SIG-M5 (cell line): ENCODE results near the gene TLE7.

Source experiments
- DNase-seq: peaks from one replicate; lab custom pipeline; 2025; lab: John Stamatoyannopoulos, UW

Gene TLE7

DNA sequence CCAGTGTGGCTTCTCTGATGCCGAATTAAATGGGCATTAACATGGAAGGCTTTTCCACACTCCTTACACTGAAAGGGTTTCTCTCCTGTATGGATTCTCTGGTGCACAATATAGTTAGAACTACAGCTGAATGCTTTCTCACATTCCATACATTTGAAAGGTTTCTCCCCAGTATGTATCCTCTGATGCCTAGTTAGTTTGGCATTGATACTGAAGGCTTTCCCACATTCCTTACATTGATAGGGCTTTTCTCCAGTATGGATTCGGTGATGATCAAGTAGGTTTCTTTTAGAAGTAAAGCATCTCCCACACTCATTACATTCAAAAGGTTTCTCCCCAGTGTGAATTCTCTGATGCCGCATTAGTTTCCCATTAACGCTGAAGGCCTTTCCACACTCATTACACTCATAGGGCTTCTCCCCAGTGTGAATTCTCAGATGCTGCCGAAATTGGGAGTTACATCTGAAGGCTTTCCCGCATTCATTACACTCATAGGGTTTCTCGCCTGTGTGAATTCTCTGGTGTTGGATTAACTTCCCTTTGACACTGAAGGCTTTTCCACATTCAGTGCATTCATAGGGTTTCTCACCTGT is 6.5 kb upstream of the TLE7 start:
- no peak for DNase-seq

DNA sequence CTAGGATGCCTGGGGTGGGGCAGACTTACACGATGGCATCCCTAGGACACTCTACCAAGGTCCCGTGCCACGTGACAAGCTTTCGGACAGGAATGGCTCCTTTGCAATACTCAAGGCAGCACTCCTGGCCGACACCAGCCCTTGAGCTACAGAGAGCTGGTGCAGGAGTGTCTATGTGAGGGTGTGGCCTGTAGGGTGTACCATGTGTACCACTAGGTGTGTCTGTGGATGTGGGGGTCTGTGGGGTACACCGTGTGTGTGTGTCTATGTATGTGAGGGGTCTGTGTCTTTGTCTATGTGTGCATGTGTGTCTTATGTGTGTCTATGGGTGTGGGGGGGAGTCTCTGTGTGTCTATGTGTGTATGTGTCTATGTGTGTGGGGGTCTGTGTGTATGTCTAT is 1.9 kb upstream of the TLE7 start:
- DNase-seq, result no peak

DNA sequence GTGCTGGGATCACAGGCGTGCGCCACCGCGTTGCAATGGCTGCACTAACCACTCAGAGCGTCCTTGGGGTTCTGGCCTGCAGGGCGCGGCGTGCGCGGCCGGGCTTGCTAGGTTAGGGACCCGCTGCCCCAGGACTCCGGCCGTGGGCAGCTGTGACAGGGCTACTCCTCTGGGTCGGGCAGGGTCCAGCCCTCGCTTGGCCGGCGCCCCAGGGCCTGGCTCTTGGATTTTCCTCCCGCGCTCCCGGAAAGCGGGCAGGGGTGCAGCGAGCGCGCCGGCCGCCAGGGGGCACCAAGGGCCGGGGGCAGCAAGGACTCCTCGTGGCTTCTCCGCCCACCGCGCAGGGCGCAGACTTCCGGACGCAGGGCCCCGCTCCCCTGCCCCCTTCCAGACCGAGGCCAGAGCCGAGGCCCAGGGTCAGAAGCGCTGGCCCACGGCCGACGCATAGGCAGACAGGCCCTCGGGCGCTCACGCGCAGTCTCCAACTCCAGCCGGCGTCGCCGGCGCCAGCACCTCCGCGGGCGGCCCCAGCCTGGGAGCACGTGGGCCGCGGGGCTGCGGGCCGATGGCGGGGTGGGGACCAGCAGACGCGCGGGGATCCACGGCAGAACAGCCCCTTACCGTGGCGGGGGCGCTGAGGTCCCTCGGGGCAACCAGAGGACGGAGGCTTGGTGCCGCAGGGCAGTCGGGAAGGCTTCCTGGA is 355 bp downstream of the TLE7 start:
- no peak for DNase-seq

DNA sequence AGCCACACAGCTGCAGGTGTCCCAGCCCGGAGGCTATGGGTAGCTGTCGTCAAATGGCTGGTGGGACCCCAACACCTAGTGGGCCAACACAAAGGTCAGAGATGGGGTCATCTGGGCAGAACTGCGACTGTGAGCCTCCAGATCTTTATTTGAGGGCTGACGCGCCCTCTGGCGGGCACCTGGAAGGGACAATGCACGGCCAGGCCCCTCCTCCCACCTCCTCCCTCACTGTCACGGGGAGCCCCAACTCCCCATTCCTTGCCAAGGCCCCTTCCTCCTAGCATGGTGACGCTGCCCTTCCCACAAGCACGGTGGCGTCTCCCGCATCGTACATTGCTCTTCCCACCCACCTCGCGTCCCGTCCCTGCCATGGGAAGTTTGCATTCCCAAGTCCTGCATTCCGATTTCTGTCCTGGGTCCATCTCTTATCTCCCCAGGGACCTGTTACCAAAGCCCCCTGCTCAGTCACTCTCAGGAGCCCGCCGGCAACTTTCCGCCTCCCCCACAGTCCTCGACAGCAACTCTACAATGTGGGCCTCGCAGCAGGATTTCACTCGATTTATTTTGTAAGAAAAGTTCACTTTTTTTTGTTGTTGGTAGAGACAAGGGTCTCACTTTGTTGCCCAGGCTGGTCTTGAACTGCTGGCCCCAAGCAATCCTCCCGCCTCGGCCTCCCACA is 1.0 kb downstream of the TLE7 start:
- DNase-seq, result no peak

DNA sequence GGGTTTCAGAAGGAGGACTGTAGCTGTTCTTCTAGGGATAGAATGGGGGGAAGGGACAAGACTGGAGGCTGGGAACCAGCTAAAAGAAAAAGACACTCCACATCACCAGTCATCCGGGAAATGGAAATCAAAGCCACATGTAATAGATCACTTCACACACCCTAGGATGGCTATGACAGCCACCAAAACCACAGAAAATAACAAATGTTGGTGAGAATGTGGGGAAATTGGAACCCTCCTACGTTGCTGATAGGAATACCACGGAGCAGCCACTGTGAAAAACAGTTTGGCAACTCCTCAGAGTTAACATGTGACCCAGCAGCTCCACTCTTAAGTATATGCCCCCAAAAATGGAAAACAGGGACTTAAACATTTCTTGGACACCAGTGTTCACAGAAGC is 2.3 kb downstream of the TLE7 start:
- DNase-seq, result no peak

DNA sequence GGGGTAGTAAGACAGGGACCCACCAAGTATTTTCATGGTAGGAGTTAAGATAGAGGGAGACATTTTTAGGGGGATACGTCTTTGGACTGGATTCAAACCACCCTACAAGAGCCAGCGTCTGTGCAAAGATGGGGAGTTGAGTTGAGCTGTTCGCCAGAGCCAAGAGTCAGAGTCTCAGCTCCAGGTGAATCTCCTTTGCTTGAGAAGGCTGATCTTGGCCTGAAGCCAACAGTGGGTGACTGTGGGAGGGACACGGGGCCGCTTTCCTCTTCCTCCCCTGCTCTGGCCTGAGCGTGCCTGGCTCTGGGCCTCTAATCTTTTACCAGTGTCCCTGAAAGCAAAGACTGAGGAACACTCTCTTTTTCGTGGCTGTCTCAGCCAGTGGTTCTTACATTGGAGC is 5.4 kb downstream of the TLE7 start:
- no peak for DNase-seq

DNA sequence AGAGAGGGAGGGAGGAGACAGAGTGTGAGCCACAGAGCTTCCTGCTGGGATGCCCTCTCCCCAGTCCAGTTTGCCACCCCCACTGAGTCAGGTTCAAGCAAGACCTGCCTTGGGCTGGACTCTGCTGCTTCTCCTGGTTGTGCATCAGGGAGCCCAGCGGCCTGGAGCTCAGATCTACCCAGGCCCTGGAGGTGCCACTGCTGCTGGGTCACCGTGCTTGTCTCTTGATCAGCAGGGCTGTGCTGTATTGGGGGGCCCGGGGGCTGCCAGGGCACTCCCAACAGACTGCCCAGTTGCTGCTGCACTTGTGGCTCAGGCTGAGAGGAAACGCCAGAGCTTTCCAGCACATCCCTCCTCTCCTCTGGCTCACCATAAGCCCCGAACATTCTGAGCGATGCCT is 8.9 kb downstream of the TLE7 start:
- DNase-seq, result no peak

DNA sequence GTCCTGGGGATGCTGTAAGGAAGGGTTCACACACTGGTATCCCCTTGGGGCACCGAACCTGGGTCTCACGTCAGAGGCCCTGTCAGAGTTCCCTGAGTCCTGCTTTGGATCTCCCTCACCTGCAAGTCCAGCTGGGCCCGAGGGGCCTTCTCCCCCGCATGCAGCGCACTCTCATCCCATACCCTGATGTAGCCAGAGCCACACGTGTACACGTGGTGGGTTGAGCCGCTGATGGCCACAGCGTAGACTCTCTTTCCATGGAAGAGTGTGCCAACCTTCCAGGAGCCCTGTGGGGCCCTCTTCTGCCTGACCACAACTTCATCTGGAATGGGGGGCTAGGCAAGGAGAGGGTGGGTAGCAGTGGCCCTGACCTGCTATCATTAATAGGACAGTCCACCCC is 9.9 kb downstream of the TLE7 start:
- no peak for DNase-seq

DNA sequence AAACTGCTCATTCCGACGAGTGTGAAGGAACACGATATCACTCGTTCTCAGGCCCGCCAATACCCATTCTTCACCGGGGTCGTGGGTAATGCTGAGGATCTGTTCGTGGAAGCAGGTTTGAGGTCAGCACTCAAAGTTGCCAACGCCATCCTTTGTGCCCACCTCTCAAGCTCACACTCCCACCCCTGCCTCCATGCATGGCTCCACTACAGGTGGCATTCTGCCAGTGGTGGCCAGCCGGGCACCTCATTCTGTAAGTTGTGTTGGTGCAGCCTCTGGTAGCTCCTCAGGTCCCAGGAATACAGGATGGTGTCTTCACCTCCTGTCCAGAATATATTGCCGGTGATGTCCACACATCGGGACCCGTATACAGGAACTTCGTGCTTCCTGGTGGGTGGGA is 10.7 kb downstream of the TLE7 start:
- no peak for DNase-seq

DNA sequence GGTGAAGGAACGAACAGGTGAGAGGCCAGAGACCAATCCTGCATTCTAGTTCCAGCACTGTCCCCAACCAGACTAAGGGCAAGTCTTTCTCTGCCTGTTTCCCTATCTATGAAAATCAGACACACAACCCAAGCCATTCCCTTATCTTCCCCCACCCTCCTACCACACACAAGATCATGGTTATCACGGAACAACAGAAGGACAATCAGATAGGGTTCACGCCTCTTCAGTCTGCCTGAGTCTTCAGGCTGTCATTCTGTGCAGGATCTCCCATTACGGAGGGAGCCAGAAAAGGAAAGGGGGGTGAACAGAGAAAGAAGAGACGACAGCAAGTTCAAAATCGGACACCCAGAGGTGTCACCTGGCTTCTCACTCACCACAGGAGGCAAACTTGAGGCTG is 11.1 kb downstream of the TLE7 start:
- no peak for DNase-seq

DNA sequence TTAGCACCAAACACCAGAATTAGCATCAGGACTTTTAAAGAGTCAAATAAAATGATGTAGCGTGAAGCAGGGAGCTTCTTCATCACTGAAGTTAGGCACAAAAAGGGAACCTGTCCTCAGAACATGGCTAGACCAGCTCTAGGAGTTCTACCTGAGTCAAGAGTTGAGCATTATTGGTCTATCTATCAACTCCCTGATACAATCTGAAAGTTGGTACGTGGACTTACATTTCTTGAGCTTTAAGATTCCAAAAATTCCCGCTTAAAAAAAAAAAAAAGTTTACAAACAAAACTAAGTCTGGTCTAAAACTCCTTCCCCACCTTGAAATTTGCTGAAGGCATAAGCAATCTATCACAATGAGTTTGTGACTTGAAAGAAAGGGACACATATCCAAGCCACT is 12.3 kb downstream of the TLE7 start:
- DNase-seq, result no peak

DNA sequence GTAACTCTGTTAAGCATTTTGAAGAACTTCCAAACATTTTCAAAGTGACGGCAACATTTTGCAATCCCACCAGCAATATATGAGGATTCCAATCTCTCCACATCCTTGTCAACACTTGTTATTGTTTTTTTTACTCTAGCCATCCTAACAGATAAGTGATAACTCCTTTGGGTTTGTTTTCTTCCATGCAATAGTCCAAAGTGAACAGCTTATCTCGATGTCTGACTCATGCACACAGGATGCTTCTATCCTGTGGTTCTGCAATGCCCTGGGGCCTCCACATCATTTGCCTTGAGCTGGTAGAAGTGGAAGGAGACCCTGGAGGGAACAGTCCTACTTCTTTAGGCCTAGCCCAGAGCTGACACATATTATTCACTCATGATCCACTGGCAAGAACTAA is 13.0 kb downstream of the TLE7 start:
- no peak for DNase-seq

DNA sequence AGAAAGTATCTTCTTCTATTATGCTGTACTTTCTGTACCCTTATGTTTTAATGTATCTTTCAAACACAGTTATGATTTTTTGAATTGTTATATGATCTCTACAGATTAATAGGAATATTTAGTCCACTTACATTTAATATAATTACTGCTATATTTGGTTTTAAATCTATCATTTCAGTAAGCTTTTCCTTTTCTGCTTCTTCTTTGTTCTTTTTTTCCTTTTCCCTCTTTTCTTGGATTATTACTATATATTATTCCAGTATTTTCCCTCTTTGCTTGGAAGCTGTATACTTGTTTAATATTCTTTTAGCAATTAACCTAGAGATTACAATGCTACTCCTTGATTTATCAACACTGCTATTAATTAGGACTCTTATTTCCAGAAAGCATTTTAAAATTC is 13.5 kb downstream of the TLE7 start:
- no peak for DNase-seq

DNA sequence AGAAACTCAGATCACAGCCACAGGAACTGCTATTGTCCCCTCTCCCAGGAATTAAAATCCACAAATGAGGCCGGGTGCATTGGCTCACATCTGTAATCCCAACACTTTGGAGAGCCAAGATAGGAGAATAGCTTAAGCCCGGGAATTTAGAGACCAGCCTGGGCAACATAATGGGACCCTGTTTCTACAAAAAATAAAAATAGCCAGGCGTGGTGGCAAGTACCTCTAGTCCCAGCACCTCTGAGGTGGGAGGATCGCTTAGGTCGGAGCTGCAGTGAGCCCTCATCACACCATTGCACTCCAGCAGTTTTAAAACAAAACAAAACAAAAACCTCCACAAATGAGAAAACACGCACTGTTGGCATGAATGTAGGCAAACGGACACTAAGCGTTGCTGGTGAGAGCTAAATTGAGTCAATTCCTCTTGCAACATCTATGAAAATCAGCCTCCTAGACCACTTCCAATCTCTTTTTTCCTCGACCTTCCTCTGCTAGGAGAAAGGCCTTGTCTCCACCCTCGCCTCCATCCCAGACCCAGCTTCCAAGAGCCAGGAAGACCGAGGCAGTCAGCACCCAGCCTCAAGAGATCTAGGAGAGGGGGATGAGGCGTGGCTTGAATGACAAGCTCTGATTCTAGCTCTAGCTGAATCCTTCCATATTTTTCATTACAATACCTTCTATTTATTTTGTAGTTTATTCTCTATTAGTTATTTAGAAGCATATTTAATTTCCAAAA is 14.8 kb downstream of the TLE7 start:
- no peak for DNase-seq

DNA sequence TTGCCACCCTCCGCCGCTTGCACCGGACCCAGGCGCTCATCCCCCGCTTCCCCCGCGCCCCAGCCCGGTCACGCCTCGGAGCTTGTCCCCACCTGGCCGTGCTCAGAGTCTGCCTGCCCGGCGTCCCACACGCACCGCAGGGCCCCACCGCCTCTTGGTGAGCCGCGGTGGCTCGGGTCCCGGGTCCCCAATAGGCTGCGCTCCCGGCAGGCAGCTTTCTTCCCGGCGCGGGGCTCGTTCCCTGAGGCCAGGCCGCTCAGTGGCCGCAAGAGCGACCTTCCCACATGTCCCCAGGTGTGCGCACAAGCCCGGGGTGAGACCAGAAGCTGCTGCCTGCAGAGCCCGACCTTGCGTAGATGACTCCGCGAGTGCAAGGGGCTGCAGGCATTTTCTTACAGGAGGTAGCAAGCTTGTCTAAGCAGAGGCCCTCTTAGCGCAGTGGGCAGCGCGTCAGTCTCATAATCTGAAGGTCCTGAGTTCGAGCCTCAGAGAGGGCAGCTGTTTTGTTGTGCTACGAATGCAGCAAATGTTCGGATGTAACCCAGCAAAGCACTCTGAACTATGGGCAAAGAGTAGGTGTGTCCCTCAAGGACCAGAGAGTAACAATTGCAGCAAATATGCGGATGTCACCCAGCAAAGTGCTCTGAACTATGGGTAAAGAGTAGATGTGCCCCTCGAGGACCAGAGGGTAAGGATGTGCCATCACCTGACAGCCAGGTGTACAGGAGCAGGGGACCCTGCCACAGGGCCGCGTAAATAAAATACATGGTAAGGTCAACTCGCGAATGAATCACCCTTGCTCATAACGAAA is 15.6 kb downstream of the TLE7 start:
- no peak for DNase-seq

DNA sequence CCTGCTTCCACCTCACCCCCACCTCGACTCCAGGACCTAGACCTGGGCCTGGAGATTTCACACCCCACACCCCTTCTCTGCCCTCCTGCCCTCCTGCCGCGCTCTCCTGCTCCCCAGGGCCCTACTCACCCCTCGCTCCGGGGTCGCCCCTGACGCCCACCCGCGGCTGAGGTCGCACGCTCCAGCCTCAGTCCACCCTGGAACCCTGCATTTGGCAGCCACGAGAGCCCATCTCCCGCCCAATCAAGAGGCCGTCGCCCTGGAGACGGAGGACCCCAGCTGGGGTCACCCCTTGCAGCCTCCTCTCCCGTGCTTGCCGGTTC is 16.1 kb downstream of the TLE7 start:
- DNase-seq, result no peak

DNA sequence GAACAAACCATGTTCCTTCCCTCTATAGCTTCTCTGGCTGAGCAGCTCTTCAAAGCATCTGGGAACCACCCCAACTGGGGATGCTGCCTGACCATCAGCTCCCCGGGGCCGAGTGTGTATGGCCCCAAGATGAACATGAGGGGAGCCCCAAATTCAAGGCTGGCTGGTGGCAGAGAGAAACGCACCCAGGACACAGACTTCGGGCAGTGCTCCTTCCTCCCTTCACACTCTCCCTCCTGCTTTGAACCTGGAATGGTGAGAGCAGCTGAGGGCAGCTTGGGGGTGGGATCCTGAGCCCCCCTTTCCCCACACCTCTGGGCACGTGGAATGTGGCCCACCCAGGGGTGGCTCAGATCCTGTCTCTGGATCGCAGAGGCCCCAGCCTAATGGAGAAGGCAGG is 17.2 kb downstream of the TLE7 start:
- DNase-seq, result no peak

DNA sequence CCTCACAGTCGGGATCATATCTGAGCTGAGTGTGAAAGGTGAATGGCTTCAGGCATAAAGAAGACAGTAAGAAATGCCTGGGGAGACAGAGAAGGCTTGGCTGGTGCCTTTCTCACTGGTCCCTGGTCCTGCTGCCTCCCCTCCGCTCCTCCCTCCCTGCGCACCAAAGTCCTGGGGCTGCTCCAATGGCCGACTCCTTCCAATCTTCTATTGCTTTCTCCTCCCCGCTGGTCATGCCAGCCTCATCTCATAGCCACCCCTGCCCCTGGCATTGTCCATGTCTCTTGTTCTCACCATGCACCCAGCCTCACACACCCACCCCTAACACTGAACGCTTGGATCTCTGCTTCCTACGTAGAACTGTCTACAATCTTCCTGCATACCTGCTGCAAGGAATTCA is 18.0 kb downstream of the TLE7 start:
- no peak for DNase-seq

DNA sequence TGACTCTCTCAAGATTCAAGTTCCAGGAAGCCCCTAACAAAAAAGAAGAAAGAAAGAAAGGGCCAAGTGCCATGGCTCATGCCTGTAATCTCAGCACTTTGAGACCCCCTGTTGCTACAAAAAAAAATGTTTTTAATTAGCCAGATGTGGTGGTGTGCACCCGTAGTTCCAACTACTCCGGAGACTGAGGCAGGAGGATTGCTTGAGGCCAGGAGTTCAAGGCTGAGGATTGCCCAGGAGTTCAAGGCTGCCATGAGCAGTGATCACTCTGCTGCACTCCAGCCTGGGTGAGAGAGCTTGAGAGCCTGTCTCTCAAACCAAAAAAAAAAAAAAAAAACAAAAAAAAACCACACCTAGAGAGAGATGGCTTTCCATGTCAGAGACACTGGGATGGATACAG is 18.8 kb downstream of the TLE7 start:
- no peak for DNase-seq

DNA sequence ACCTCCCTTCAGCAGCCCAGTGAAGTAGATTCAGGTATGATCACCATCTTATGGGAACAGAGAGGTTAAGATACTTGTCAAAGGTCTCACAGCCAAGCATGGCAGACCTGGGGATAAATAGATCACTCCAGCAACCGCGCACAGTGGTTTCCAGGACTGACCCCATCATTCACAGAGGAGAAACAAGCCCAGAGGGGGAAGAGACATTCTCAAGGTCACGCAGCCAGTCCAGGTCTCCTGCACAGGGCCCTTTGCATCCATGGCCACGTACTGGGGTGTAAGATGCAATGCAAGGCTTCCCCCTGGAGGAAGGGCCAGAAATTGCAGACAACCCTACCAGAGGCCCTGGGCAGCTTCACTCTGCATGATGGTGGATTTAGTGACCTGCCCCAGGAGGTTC is 19.9 kb downstream of the TLE7 start:
- DNase-seq, result no peak

DNA sequence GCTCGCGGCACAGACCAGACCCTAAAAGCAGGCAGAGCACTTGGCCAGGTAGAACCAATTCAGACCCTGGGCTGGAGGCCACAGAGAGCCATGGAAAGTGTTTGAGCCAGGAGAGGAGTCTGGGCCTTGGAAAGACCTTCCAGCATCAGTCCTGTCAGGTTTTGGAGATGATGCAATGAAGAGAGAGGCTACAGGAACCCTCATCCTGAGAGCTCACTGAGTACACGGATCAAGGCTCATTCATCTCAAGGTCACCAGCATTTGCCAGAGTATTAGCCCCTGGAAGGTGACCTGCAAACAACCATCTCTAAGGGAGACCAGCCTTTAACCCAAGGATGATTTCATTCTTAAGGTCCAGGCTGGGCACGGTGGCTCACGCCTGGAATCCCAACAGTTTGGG is 27.8 kb downstream of the TLE7 start:
- no peak for DNase-seq

DNA sequence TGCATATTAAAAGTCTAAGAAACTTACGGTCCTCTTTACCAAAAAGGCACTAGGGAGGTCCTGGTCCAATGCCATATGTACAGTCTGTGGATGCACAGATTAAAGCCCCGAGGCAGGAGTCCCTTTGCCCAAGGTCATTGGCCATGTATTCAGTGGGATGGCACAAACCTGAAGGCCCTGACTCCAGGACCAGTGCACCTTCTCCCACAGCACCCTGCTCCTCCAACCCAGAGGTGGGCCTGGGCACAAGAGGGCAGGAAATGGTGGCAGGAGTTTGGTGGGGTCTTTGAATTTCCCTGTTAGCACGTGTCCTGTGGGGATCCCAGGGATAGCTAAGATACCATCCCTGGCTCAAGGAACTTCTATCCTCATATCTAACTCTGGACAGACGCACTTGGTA is 28.5 kb downstream of the TLE7 start:
- no peak for DNase-seq
